GM23338 (cell line): ENCODE measurements around the gene ZBTB18. TPM values are rescaled to one million over a fixed set of nuclear protein-coding genes. Genes with fewer than 3 reads are reported as not detected.

ENCODE experiments used
- ATAC-seq: fragments of 200-7000 bp; cut with Tn5 transposase; 3 replicates; pipeline ENCODE4 v1.9.1; 2020
- DNase-seq: peaks from one replicate; pipeline ENCODE4 v3.0.0-alpha.2; 2015; ENCODE audit warnings: low spot score
- H2AFZ ChIP-seq: fragments of 200-600 bp; sonication (generic); 2 replicates; pipeline ENCODE4 v1.8.0; 2016; ENCODE audit warnings: antibody characterized with exemption, mild to moderate bottlenecking, moderate library complexity
- H3F3A ChIP-seq: fragments of 200-600 bp; sonication (generic); replicated peaks from 2 replicates; pipeline ENCODE4 v1.8.0; 2017; ENCODE audit warnings: antibody characterized with exemption, mixed run types, low read depth
- H3K27ac ChIP-seq: fragments of 200-600 bp; sonication (generic); 2 replicates; pipeline ENCODE4 v1.6.1; 2016; ENCODE audit warnings: low read depth
- H3K27me3 ChIP-seq: fragments of 200-600 bp; sonication (generic); 2 replicates; pipeline ENCODE4 v1.8.0; 2016; ENCODE audit warnings: mild to moderate bottlenecking, mixed run types, moderate library complexity; ENCODE audit not compliant: insufficient read depth
- H3K36me3 ChIP-seq: fragments of 200-600 bp; sonication (generic); 2 replicates; pipeline ENCODE4 v1.8.0; 2016; ENCODE audit warnings: mild to moderate bottlenecking; ENCODE audit not compliant: insufficient read depth
- H3K4me1 ChIP-seq: fragments of 200-600 bp; sonication (generic); 2 replicates; pipeline ENCODE4 v1.8.0; 2016; ENCODE audit warnings: mild to moderate bottlenecking, moderate library complexity; ENCODE audit not compliant: insufficient read depth
- H3K4me2 ChIP-seq: fragments of 200-600 bp; sonication (generic); 2 replicates; pipeline ENCODE4 v1.7.1; 2017; ENCODE audit warnings: mixed run types
- H3K4me3 ChIP-seq: fragments of 200-600 bp; sonication (generic); 2 replicates; pipeline ENCODE4 v1.6.1; 2016; ENCODE audit warnings: mixed run types
- H3K79me2 ChIP-seq: fragments of 200-600 bp; sonication (generic); replicated peaks from 2 replicates; pipeline ENCODE4 v1.8.0; 2017; ENCODE audit warnings: mild to moderate bottlenecking; ENCODE audit not compliant: insufficient read depth
- H3K9me2 ChIP-seq: fragments of 200-600 bp; sonication (generic); 2 replicates; pipeline ENCODE4 v1.8.0; 2017; ENCODE audit not compliant: insufficient read depth
- H4K20me1 ChIP-seq: fragments of 200-600 bp; sonication (generic); replicated peaks from 2 replicates; pipeline ENCODE4 v1.8.0; 2017; ENCODE audit warnings: mild to moderate bottlenecking; ENCODE audit not compliant: insufficient read depth
- H3K27ac Mint-ChIP-seq: 2 replicates; pipeline ENCODE4 v1.8.0; 2020; ENCODE audit warnings: inconsistent platforms, mild to moderate bottlenecking, moderate library complexity, mixed read lengths
- H3K27me3 Mint-ChIP-seq: 3 replicates; pipeline ENCODE4 v1.8.0; 2022; ENCODE audit warnings: low read depth, mild to moderate bottlenecking, moderate library complexity, mixed read lengths, inconsistent platforms; ENCODE audit not compliant: insufficient read depth, poor library complexity
- H3K36me3 Mint-ChIP-seq: 3 replicates; pipeline ENCODE4 v1.8.0; 2021; ENCODE audit warnings: low read depth, mild to moderate bottlenecking, inconsistent platforms, moderate library complexity, mixed read lengths
- H3K4me1 Mint-ChIP-seq: 3 replicates; pipeline ENCODE4 v1.8.0; 2020; ENCODE audit warnings: mild to moderate bottlenecking, inconsistent platforms, mixed read lengths
- H3K4me3 Mint-ChIP-seq: 3 replicates; pipeline ENCODE4 v1.8.0; 2021; ENCODE audit warnings: moderate library complexity, mild to moderate bottlenecking, inconsistent platforms, mixed read lengths
- H3K9me3 Mint-ChIP-seq: 3 replicates; pipeline ENCODE4 v1.8.0; 2020; ENCODE audit warnings: moderate library complexity, mild to moderate bottlenecking, inconsistent platforms, mixed read lengths
- CREB1 ChIP-seq: fragments of 250-450 bp; sonication (Bioruptor Pico); IDR thresholded peaks from 2 replicates; pipeline ENCODE4 v1.5.0; 2020; ENCODE audit warnings: low read depth, mild to moderate bottlenecking, moderate library complexity
- EZH2phosphoT487 ChIP-seq: fragments of 200-600 bp; sonication (generic); IDR thresholded peaks from one replicate; pipeline ENCODE4 v1.8.1; 2018; ENCODE audit warnings: antibody characterized with exemption; ENCODE audit not compliant: unreplicated experiment
- POLR2AphosphoS5 ChIP-seq: IDR thresholded peaks from 2 replicates; pipeline ENCODE4 v1.6.1; 2016; ENCODE audit warnings: antibody characterized with exemption, low read depth
- STAT1 ChIP-seq: IDR thresholded peaks from one replicate; pipeline ENCODE4 v1.6.1; 2016; ENCODE audit warnings: antibody characterized with exemption; ENCODE audit not compliant: unreplicated experiment
- ZNF114 ChIP-seq: fragments of 250-450 bp; sonication (Bioruptor Pico); IDR thresholded peaks from 2 replicates; pipeline ENCODE4 v1.5.0; 2020; ENCODE audit warnings: mild to moderate bottlenecking, moderate library complexity
- ZNF331 ChIP-seq: fragments of 250-450 bp; sonication (Bioruptor Pico); IDR thresholded peaks from 2 replicates; pipeline ENCODE4 v1.5.0; 2020; ENCODE audit warnings: low read depth, mild to moderate bottlenecking, moderate library complexity
- polyA plus RNA-seq: library from polyadenylated mRNA; unstranded; fragments of >200 nt; fragmentation: Nextera tagmentation; extraction: Ambion mirVana; gene quantifications from 2 replicates; pipeline ENCODE4 v1.2.1, GENCODE V29; 2016
- total RNA-seq: library from RNA; depleted of rRNA; stranded (reverse); fragments of >200 nt; shearing (Covaris generic); gene quantifications from 2 replicates; pipeline ENCODE4 v1.2.3, GENCODE V29; 2014
- TF ChIP-seq, protein P1 (sequence below), 2 experiments: fragments of 200-600 bp in 1 of 2; sonication (generic) in 1 of 2; conservative IDR thresholded peaks; 2 replicates each; pipeline versions ENCODE4 v1.5.1 to v1.6.1; 2016 to 2017; ENCODE audit warnings: antibody characterized with exemption in 2 of 2, low read depth in 2 of 2, mild to moderate bottlenecking in 2 of 2, moderate library complexity in 1 of 2
- TF ChIP-seq, protein P2 (sequence below): fragments of 250-450 bp; sonication (Bioruptor Pico); IDR thresholded peaks from 2 replicates; pipeline ENCODE4 v1.5.0; 2020; ENCODE audit warnings: mild to moderate bottlenecking, moderate library complexity
- TF ChIP-seq, protein P3 (sequence below): IDR thresholded peaks from one replicate; pipeline ENCODE4 v1.6.1; 2018; ENCODE audit warnings: antibody characterized with exemption; ENCODE audit not compliant: unreplicated experiment

The ZBTB18 gene
- total and polyA plus RNA-seq, 2 experiments from 2014 or later: 5.5 to 12.2 TPM

DNA sequence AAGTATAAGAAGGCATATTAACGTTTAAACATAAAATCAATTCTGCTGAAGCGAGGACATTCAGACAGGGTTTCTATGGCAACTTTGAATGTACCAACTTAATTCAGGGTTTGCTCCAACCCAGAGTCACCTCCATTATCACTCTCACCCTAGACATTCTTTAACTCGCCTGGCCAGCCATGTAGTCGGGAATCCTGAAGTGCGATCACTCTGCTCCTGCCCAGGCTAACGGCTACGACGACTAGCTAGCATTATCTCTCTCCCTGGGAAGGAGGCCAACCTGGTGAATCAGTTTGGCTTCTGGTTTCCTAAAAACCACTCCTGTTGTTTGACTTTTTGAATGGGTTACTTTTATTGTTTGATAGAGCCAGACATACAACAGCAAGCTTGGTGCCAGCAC, 38.9 kb upstream of the ZBTB18 start (continued):
- TF ChIP-seq, protein P1, sequence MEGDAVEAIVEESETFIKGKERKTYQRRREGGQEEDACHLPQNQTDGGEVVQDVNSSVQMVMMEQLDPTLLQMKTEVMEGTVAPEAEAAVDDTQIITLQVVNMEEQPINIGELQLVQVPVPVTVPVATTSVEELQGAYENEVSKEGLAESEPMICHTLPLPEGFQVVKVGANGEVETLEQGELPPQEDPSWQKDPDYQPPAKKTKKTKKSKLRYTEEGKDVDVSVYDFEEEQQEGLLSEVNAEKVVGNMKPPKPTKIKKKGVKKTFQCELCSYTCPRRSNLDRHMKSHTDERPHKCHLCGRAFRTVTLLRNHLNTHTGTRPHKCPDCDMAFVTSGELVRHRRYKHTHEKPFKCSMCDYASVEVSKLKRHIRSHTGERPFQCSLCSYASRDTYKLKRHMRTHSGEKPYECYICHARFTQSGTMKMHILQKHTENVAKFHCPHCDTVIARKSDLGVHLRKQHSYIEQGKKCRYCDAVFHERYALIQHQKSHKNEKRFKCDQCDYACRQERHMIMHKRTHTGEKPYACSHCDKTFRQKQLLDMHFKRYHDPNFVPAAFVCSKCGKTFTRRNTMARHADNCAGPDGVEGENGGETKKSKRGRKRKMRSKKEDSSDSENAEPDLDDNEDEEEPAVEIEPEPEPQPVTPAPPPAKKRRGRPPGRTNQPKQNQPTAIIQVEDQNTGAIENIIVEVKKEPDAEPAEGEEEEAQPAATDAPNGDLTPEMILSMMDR (conservative IDR thresholded peaks at IDR 0.05; ENCODE audit: low read depth in 2 of 2): no peak

DNA sequence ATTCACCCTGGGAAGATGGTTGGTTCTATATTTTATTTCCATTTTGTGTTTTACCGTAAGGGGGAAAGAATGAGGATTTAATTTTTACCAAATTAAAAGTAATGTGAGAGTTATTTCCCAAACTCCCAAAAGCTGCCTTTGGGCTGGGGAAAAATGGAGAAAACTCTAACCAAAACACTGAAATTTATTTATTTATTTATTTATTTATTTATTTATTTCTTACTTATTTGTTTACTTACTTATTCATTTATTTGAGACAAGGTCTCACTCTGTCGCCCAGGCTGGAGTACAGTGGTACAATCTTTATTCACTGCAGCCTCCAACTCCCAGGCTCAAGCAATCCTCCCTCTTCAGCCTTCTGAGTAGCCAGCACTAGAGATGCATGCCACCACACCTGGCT, 38.0 kb upstream of the ZBTB18 start:
- peaks cover 2% of the 10 kb centered on the region; the same call in 1 of the 2 replicates for H3K9me2 ChIP-seq
- H4K20me1 ChIP-seq: no peaks in the 10 kb centered on the region
- H3K27me3 ChIP-seq: no peaks in the 10 kb centered on the region
- peaks cover 24% of the 10 kb centered on the region for H3K4me1 ChIP-seq
- ATAC-seq (no peak), DNase-seq (no peak)
- no peak overlapping the region for H3K27ac ChIP-seq
- Mint-ChIP-seq H3K4me3 (no peak overlapping the region), H3K4me1 (peaks cover 18% of the 10 kb centered on the region), H3K27me3 (no peaks in the 10 kb centered on the region), H3K9me3 (no peaks in the 10 kb centered on the region), H3K36me3 (no peaks in the 10 kb centered on the region), H3K27ac (no peak overlapping the region)
- H3K4me2 ChIP-seq: no peak overlapping the region
- no peak overlapping the region for H3K4me3 ChIP-seq
- H3K36me3 ChIP-seq: no peaks in the 10 kb centered on the region
- no peaks in the 10 kb centered on the region for H3K79me2 ChIP-seq
- no peak overlapping the region for H2AFZ ChIP-seq
- TF ChIP-seq CREB1 (no peak), ZNF114 (CRISPR knock-in tag) (no peak), EZH2phosphoT487 (no peak), POLR2AphosphoS5 (no peak), STAT1 (no peak), ZNF331 (CRISPR knock-in tag) (no peak)
- TF ChIP-seq, protein P1 (conservative IDR thresholded peaks at IDR 0.05; ENCODE audit: low read depth in 2 of 2): no peak
- TF ChIP-seq, protein P2, sequence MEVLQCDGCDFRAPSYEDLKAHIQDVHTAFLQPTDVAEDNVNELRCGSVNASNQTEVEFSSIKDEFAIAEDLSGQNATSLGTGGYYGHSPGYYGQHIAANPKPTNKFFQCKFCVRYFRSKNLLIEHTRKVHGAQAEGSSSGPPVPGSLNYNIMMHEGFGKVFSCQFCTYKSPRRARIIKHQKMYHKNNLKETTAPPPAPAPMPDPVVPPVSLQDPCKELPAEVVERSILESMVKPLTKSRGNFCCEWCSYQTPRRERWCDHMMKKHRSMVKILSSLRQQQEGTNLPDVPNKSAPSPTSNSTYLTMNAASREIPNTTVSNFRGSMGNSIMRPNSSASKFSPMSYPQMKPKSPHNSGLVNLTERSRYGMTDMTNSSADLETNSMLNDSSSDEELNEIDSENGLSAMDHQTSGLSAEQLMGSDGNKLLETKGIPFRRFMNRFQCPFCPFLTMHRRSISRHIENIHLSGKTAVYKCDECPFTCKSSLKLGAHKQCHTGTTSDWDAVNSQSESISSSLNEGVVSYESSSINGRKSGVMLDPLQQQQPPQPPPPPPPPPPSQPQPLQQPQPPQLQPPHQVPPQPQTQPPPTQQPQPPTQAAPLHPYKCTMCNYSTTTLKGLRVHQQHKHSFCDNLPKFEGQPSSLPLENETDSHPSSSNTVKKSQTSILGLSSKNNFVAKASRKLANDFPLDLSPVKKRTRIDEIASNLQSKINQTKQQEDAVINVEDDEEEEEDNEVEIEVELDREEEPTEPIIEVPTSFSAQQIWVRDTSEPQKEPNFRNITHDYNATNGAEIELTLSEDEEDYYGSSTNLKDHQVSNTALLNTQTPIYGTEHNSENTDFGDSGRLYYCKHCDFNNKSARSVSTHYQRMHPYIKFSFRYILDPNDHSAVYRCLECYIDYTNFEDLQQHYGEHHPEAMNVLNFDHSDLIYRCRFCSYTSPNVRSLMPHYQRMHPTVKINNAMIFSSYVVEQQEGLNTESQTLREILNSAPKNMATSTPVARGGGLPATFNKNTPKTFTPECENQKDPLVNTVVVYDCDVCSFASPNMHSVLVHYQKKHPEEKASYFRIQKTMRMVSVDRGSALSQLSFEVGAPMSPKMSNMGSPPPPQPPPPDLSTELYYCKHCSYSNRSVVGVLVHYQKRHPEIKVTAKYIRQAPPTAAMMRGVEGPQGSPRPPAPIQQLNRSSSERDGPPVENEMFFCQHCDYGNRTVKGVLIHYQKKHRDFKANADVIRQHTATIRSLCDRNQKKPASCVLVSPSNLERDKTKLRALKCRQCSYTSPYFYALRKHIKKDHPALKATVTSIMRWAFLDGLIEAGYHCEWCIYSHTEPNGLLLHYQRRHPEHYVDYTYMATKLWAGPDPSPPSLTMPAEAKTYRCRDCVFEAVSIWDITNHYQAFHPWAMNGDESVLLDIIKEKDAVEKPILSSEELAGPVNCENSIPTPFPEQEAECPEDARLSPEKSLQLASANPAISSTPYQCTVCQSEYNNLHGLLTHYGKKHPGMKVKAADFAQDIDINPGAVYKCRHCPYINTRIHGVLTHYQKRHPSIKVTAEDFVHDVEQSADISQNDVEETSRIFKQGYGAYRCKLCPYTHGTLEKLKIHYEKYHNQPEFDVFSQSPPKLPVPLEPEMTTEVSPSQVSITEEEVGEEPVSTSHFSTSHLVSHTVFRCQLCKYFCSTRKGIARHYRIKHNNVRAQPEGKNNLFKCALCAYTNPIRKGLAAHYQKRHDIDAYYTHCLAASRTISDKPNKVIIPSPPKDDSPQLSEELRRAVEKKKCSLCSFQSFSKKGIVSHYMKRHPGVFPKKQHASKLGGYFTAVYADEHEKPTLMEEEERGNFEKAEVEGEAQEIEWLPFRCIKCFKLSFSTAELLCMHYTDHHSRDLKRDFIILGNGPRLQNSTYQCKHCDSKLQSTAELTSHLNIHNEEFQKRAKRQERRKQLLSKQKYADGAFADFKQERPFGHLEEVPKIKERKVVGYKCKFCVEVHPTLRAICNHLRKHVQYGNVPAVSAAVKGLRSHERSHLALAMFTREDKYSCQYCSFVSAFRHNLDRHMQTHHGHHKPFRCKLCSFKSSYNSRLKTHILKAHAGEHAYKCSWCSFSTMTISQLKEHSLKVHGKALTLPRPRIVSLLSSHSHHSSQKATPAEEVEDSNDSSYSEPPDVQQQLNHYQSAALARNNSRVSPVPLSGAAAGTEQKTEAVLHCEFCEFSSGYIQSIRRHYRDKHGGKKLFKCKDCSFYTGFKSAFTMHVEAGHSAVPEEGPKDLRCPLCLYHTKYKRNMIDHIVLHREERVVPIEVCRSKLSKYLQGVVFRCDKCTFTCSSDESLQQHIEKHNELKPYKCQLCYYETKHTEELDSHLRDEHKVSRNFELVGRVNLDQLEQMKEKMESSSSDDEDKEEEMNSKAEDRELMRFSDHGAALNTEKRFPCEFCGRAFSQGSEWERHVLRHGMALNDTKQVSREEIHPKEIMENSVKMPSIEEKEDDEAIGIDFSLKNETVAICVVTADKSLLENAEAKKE: no peak
- TF ChIP-seq, protein P3, sequence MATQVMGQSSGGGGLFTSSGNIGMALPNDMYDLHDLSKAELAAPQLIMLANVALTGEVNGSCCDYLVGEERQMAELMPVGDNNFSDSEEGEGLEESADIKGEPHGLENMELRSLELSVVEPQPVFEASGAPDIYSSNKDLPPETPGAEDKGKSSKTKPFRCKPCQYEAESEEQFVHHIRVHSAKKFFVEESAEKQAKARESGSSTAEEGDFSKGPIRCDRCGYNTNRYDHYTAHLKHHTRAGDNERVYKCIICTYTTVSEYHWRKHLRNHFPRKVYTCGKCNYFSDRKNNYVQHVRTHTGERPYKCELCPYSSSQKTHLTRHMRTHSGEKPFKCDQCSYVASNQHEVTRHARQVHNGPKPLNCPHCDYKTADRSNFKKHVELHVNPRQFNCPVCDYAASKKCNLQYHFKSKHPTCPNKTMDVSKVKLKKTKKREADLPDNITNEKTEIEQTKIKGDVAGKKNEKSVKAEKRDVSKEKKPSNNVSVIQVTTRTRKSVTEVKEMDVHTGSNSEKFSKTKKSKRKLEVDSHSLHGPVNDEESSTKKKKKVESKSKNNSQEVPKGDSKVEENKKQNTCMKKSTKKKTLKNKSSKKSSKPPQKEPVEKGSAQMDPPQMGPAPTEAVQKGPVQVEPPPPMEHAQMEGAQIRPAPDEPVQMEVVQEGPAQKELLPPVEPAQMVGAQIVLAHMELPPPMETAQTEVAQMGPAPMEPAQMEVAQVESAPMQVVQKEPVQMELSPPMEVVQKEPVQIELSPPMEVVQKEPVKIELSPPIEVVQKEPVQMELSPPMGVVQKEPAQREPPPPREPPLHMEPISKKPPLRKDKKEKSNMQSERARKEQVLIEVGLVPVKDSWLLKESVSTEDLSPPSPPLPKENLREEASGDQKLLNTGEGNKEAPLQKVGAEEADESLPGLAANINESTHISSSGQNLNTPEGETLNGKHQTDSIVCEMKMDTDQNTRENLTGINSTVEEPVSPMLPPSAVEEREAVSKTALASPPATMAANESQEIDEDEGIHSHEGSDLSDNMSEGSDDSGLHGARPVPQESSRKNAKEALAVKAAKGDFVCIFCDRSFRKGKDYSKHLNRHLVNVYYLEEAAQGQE: no peak
- H3F3A ChIP-seq: no peaks in the 10 kb centered on the region
